Measurements from ENCODE around the gene PCDHB14. TPM values are rescaled to one million over a fixed set of nuclear protein-coding genes. Genes with fewer than 3 reads are reported as not detected.
"Not testable (repeated sequence)": the region's sequence is repeated elsewhere in the genome, so short reads cannot be mapped to it uniquely, and the experiment has no call there.

The PCDHB14 gene
- polyA plus RNA-seq, 3 donors = not detected

DNA sequence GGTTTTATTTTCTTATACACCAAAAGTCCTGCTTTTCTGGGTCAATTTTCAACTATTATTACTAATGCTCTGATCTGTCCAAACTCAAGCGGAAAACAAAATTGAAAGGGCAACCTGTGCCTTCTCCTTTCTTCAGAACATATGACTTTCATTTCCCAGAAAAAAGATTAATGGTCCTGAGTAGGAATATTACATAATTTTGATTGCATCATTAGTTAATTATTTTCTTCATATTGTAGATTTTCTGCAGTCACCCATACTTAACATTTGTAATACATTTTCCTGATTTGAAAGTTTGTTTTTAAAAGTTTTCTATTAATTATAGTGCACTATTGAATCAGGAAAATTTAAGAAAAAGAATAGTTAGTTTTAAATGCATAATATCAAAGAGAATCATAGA lies 47.2 kb upstream of the PCDHB14 start:
- no peaks in the 10 kb centered on the region for H4K20me1 ChIP-seq (ENCODE audit: insufficient read depth, low read length)
- H3K27me3 Mint-ChIP-seq (ENCODE audit: low read depth in 3 of 3) = peaks cover 2 to 15% (median 10%) of the 10 kb centered on the region in 3 donors
- no peak overlapping the region for H2AFZ ChIP-seq (ENCODE audit: insufficient read depth, low read depth, low read length, poor library complexity, severe bottlenecking)
- TF ChIP-seq, protein P1, sequence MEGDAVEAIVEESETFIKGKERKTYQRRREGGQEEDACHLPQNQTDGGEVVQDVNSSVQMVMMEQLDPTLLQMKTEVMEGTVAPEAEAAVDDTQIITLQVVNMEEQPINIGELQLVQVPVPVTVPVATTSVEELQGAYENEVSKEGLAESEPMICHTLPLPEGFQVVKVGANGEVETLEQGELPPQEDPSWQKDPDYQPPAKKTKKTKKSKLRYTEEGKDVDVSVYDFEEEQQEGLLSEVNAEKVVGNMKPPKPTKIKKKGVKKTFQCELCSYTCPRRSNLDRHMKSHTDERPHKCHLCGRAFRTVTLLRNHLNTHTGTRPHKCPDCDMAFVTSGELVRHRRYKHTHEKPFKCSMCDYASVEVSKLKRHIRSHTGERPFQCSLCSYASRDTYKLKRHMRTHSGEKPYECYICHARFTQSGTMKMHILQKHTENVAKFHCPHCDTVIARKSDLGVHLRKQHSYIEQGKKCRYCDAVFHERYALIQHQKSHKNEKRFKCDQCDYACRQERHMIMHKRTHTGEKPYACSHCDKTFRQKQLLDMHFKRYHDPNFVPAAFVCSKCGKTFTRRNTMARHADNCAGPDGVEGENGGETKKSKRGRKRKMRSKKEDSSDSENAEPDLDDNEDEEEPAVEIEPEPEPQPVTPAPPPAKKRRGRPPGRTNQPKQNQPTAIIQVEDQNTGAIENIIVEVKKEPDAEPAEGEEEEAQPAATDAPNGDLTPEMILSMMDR (IDR thresholded peaks at IDR 0.05) = no peak
- H3K4me3 ChIP-seq (replicated peaks in 1 of 3; ENCODE audit: low read depth in 2 of 3, low read length in 3 of 3) = no peak overlapping the region
- peaks cover 23 to 39% (median 32%) of the 10 kb centered on the region in 7 donors for H3K9me3 Mint-ChIP-seq
- peaks cover 0 to 2% of the 10 kb centered on the region in 2 donors for H3K36me3 Mint-ChIP-seq
- no peak overlapping the region for H3K4me3 Mint-ChIP-seq
- no peaks in the 10 kb centered on the region for H3K4me1 ChIP-seq (ENCODE audit: control insufficient read depth in 1 of 2, insufficient read depth in 2 of 2, low read length in 2 of 2)
- peaks cover 47 to 66% of the 10 kb centered on the region in 2 donors for H3K9me3 ChIP-seq (replicated peaks in 1 of 2; ENCODE audit: control insufficient read depth in 1 of 2, insufficient read depth in 1 of 2, low read length in 2 of 2)
- H3K36me3 ChIP-seq (replicated peaks in 1 of 2; ENCODE audit: control insufficient read depth in 1 of 2, insufficient read depth in 2 of 2, low read length in 2 of 2) = no peaks in the 10 kb centered on the region
- H3K9ac ChIP-seq (ENCODE audit: insufficient read depth, low read length, poor library complexity, severe bottlenecking) = no peak overlapping the region
- intact Hi-C loops (cut with micrococcal nuclease) = no loop called here
- H3K4me1 Mint-ChIP-seq = no peaks in the 10 kb centered on the region
- H3K4me2 ChIP-seq (replicated peaks; ENCODE audit: extremely low read depth, low read length, poor library complexity, severe bottlenecking) = no peak overlapping the region
- H3K27ac Mint-ChIP-seq = no peak overlapping the region
- no peak for DNase-seq
- H3K79me2 ChIP-seq (ENCODE audit: insufficient read depth, low read length) = no peaks in the 10 kb centered on the region
- WGBS (ENCODE audit: insufficient coverage) = no CpG with 5 or more reads among the region's 1 CpG
- H3K27ac ChIP-seq (ENCODE audit: low read depth in 1 of 2, low read length in 2 of 2) = no peak overlapping the region
- H3K27me3 ChIP-seq (ENCODE audit: control insufficient read depth in 2 of 2, insufficient read depth in 2 of 2, low read length in 2 of 2) = peaks cover 8 to 9% of the 10 kb centered on the region in 2 donors

DNA sequence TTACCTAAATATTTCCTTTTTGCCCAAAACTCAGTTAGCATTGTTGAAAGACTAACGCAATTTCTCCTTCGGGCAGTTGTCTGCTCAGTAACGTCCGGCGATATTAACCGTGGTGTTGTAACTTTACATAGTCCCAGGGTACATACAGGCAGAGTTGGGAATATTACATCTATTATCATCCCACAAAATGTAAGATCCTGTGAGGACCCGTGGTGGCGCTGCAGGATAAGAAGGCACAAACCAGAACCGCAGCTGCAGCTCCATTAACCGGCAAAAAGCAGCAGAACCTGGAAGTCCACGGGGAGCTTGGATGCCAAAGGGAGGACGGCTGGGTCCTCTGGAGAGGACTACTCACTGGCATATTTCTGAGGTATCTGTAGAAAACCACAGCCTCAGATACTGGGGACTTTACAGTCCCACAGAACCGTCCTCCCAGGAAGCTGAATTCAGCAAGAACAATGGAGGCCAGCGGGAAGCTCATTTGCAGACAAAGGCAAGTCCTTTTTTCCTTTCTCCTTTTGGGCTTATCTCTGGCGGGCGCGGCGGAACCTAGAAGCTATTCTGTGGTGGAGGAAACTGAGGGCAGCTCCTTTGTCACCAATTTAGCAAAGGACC lies 45.5 kb upstream of the PCDHB14 start, which contains the start of gene PCDHB8:
Gene PCDHB8 (plus strand): TSS at position 214 of the 615 bp plus-strand sequence. CDS start 245 bp downstream, at position 459.
- H3K4me1 ChIP-seq (ENCODE audit: control insufficient read depth in 1 of 2, insufficient read depth in 2 of 2, low read length in 2 of 2); H3K4me3 ChIP-seq (replicated peaks in 1 of 3; ENCODE audit: low read depth in 2 of 3, low read length in 3 of 3); H4K20me1 ChIP-seq (ENCODE audit: insufficient read depth, low read length); H3K9ac ChIP-seq (ENCODE audit: insufficient read depth, low read length, poor library complexity, severe bottlenecking); H3K27ac Mint-ChIP-seq; H3K27ac ChIP-seq (ENCODE audit: low read depth in 1 of 2, low read length in 2 of 2); DNase-seq; H3K4me3 Mint-ChIP-seq; H3K4me1 Mint-ChIP-seq; H3K36me3 Mint-ChIP-seq; H3K4me2 ChIP-seq (replicated peaks; ENCODE audit: extremely low read depth, low read length, poor library complexity, severe bottlenecking); intact Hi-C loops (cut with micrococcal nuclease); H3K79me2 ChIP-seq (ENCODE audit: insufficient read depth, low read length); H3K36me3 ChIP-seq (replicated peaks in 1 of 2; ENCODE audit: control insufficient read depth in 1 of 2, insufficient read depth in 2 of 2, low read length in 2 of 2); H2AFZ ChIP-seq (ENCODE audit: insufficient read depth, low read depth, low read length, poor library complexity, severe bottlenecking): not testable (repeated sequence)
- H3K9me3 ChIP-seq (replicated peaks in 1 of 2; ENCODE audit: control insufficient read depth in 1 of 2, insufficient read depth in 1 of 2, low read length in 2 of 2) = peaks cover 53 to 69% of the 10 kb centered on the region in 2 donors
- no CpG with 5 or more reads among the region's 18 CpGs for WGBS (ENCODE audit: insufficient coverage)
- H3K9me3 Mint-ChIP-seq = peaks cover 18 to 39% (median 38%) of the 10 kb centered on the region in 7 donors
- H3K27me3 ChIP-seq (ENCODE audit: control insufficient read depth in 2 of 2, insufficient read depth in 2 of 2, low read length in 2 of 2) = peaks cover 8 to 14% of the 10 kb centered on the region in 2 donors
- H3K27me3 Mint-ChIP-seq (ENCODE audit: low read depth in 3 of 3) = peaks cover 2 to 21% (median 10%) of the 10 kb centered on the region in 3 donors

DNA sequence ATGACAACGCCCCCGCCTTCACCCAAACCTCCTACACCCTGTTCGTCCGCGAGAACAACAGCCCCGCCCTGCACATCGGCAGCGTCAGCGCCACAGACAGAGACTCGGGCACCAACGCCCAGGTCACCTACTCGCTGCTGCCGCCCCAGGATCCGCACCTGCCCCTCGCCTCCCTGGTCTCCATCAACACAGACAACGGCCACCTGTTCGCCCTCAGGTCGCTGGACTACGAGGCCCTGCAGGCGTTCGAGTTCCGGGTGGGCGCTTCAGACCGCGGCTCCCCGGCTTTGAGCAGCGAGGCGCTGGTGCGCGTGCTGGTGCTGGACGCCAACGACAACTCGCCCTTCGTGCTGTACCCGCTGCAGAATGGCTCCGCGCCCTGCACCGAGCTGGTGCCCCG lies 43.8 kb upstream of the PCDHB14 start:
- peaks cover 2 to 25% (median 9%) of the 10 kb centered on the region in 3 donors for H3K27me3 Mint-ChIP-seq (ENCODE audit: low read depth in 3 of 3)
- H3K9ac ChIP-seq (ENCODE audit: insufficient read depth, low read length, poor library complexity, severe bottlenecking); H2AFZ ChIP-seq (ENCODE audit: insufficient read depth, low read depth, low read length, poor library complexity, severe bottlenecking); H3K4me3 Mint-ChIP-seq; H3K36me3 ChIP-seq (replicated peaks in 1 of 2; ENCODE audit: control insufficient read depth in 1 of 2, insufficient read depth in 2 of 2, low read length in 2 of 2); H3K4me3 ChIP-seq (replicated peaks in 1 of 3; ENCODE audit: low read depth in 2 of 3, low read length in 3 of 3); H4K20me1 ChIP-seq (ENCODE audit: insufficient read depth, low read length); H3K27ac Mint-ChIP-seq; H3K4me1 Mint-ChIP-seq; H3K36me3 Mint-ChIP-seq; H3K4me2 ChIP-seq (replicated peaks; ENCODE audit: extremely low read depth, low read length, poor library complexity, severe bottlenecking); H3K79me2 ChIP-seq (ENCODE audit: insufficient read depth, low read length); DNase-seq; H3K27ac ChIP-seq (ENCODE audit: low read depth in 1 of 2, low read length in 2 of 2); intact Hi-C loops (cut with micrococcal nuclease); H3K4me1 ChIP-seq (ENCODE audit: control insufficient read depth in 1 of 2, insufficient read depth in 2 of 2, low read length in 2 of 2): not testable (repeated sequence)
- peaks cover 46 to 65% of the 10 kb centered on the region in 2 donors for H3K9me3 ChIP-seq (replicated peaks in 1 of 2; ENCODE audit: control insufficient read depth in 1 of 2, insufficient read depth in 1 of 2, low read length in 2 of 2)
- H3K9me3 Mint-ChIP-seq = peaks cover 14 to 35% (median 32%) of the 10 kb centered on the region in 7 donors
- H3K27me3 ChIP-seq (ENCODE audit: control insufficient read depth in 2 of 2, insufficient read depth in 2 of 2, low read length in 2 of 2) = peaks cover 8 to 16% of the 10 kb centered on the region in 2 donors
- WGBS (ENCODE audit: insufficient coverage) = 52% methylated on average over 8 of the region's 39 CpGs

DNA sequence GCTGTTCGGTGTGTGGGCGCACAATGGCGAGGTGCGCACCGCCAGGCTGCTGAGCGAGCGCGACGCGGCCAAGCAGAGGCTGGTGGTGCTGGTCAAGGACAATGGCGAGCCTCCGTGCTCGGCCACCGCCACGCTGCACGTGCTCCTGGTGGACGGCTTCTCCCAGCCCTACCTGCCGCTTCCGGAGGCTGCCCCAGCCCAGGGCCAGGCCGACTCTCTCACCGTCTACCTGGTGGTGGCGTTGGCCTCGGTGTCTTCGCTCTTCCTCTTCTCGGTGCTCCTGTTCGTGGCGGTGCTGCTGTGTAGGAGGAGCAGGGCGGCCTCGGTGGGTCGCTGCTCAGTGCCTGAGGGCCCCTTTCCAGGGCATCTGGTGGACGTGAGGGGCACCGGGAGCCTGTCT lies 43.3 kb upstream of the PCDHB14 start:
- intact Hi-C loops (cut with micrococcal nuclease); H3K4me1 ChIP-seq (ENCODE audit: control insufficient read depth in 1 of 2, insufficient read depth in 2 of 2, low read length in 2 of 2); DNase-seq; H2AFZ ChIP-seq (ENCODE audit: insufficient read depth, low read depth, low read length, poor library complexity, severe bottlenecking); H3K9ac ChIP-seq (ENCODE audit: insufficient read depth, low read length, poor library complexity, severe bottlenecking); H3K27ac Mint-ChIP-seq; H4K20me1 ChIP-seq (ENCODE audit: insufficient read depth, low read length); H3K27ac ChIP-seq (ENCODE audit: low read depth in 1 of 2, low read length in 2 of 2); H3K4me2 ChIP-seq (replicated peaks; ENCODE audit: extremely low read depth, low read length, poor library complexity, severe bottlenecking); H3K36me3 ChIP-seq (replicated peaks in 1 of 2; ENCODE audit: control insufficient read depth in 1 of 2, insufficient read depth in 2 of 2, low read length in 2 of 2); H3K4me3 Mint-ChIP-seq; H3K4me3 ChIP-seq (replicated peaks in 1 of 3; ENCODE audit: low read depth in 2 of 3, low read length in 3 of 3); H3K79me2 ChIP-seq (ENCODE audit: insufficient read depth, low read length); H3K4me1 Mint-ChIP-seq; H3K36me3 Mint-ChIP-seq: not testable (repeated sequence)
- Mint-ChIP-seq H3K27me3 (ENCODE audit: low read depth in 3 of 3) (peaks cover 4 to 28% (median 12%) of the 10 kb centered on the region in 3 donors), H3K9me3 (peaks cover 14 to 38% (median 31%) of the 10 kb centered on the region in 7 donors)
- peaks cover 45 to 60% of the 10 kb centered on the region in 2 donors for H3K9me3 ChIP-seq (replicated peaks in 1 of 2; ENCODE audit: control insufficient read depth in 1 of 2, insufficient read depth in 1 of 2, low read length in 2 of 2)
- H3K27me3 ChIP-seq (ENCODE audit: control insufficient read depth in 2 of 2, insufficient read depth in 2 of 2, low read length in 2 of 2) = peaks cover 8 to 20% of the 10 kb centered on the region in 2 donors
- WGBS (ENCODE audit: insufficient coverage) = 34% methylated on average over 16 of the region's 32 CpGs

Data from CD14-positive monocyte (primary cell).